A549 (cell line): ENCODE measurements around the gene ABCG5. TPM values are rescaled to one million over a fixed set of nuclear protein-coding genes. Genes with fewer than 3 reads are reported as not detected.

ENCODE experiments used
- ATAC-seq, 2 experiments: fragments of 200-7000 bp in 1 of 2; fragments of >200 bp in 1 of 2; cut with Nextera tagmentation in 1 of 2; cut with Tn5 transposase in 1 of 2; 3 replicates each; pipeline versions ENCODE4 v1.8.0 to v1.9.1; 2018 to 2020; ENCODE audit warnings: mild to moderate bottlenecking in 1 of 2, moderate library complexity in 1 of 2
- CTCF ChIA-PET: fragments of 300-600 bp; sonication (Branson Sonifier 250); formaldehyde crosslinking; extraction: SDS; loops from one replicate; lab custom pipeline; 2021; ENCODE audit warnings: antibody characterized with exemption, inconsistent platforms; lab: Yijun Ruan, JAX
- POLR2A ChIA-PET: fragments of 350-600 bp; formaldehyde crosslinking; extraction: SDS; loops from one replicate; lab custom pipeline; 2021; ENCODE audit warnings: antibody characterized with exemption, inconsistent platforms; lab: Yijun Ruan, JAX
- DNase-seq, 2 experiments: peaks; one replicate each; pipeline versions ENCODE4 v3.0.0 to v3.0.0-alpha.2; 2011 to 2016; ENCODE audit warnings: low read depth in 1 of 2, low spot score in 1 of 2
- FAIRE-seq: peaks from 2 replicates; lab custom pipeline; 2011; peaks lifted over from hg19 to GRCh38; lab: Jason Lieb, UNC
- H3K27ac ChIP-seq, 2 experiments: fragments of >200 bp; sonication (Bioruptor Twin); formaldehyde crosslinking; 3 replicates each; pipeline ENCODE4 v1.5.1; 2016 to 2017
- H3K4me1 ChIP-seq: fragments of >200 bp; sonication (Bioruptor Twin); formaldehyde crosslinking; 3 replicates; pipeline ENCODE4 v1.6.1; 2016
- H3K4me2 ChIP-seq: fragments of >200 bp; sonication (Bioruptor Twin); formaldehyde crosslinking; 3 replicates; pipeline ENCODE4 v1.6.1; 2016
- H3K4me3 ChIP-seq: fragments of >200 bp; sonication (Bioruptor Twin); formaldehyde crosslinking; 3 replicates; pipeline ENCODE4 v1.5.1; 2016
- H3K9me3 ChIP-seq: fragments of >200 bp; sonication (Bioruptor Twin); formaldehyde crosslinking; 3 replicates; pipeline ENCODE4 v1.6.1; 2016
- BHLHE40 ChIP-seq: IDR thresholded peaks from 2 replicates; pipeline ENCODE4 v1.6.1; 2012; ENCODE audit warnings: low read depth, low read length, inconsistent platforms
- CEBPB ChIP-seq, 2 experiments: fragments of >200 bp in 1 of 2; sonication (Bioruptor Twin) in 1 of 2; formaldehyde crosslinking in 1 of 2; IDR thresholded peaks; 2 replicates each; pipeline ENCODE4 v1.6.1; 2012 to 2016
- CHD4 ChIP-seq: fragments of 200-600 bp; sonication (generic); IDR thresholded peaks from 2 replicates; pipeline ENCODE4 v1.6.1; 2016; ENCODE audit warnings: antibody characterized with exemption, mild to moderate bottlenecking, borderline replicate concordance
- EHF ChIP-seq: fragments of 250-450 bp; sonication (Bioruptor Pico); IDR thresholded peaks from 2 replicates; pipeline ENCODE4 v1.5.0; 2020; ENCODE audit warnings: mild to moderate bottlenecking
- EHMT2 ChIP-seq: fragments of 200-600 bp; sonication (generic); IDR thresholded peaks from 2 replicates; pipeline ENCODE4 v1.6.1; 2016; ENCODE audit warnings: antibody characterized with exemption, low read depth, mild to moderate bottlenecking, moderate library complexity
- FOSB ChIP-seq: fragments of 250-450 bp; sonication (Bioruptor Pico); IDR thresholded peaks from 2 replicates; pipeline ENCODE4 v1.5.0; 2020; ENCODE audit warnings: mild to moderate bottlenecking, moderate library complexity
- HEYL ChIP-seq: fragments of 250-450 bp; sonication (Bioruptor Pico); IDR thresholded peaks from 2 replicates; pipeline ENCODE4 v1.8.0; 2021; ENCODE audit warnings: mild to moderate bottlenecking, moderate library complexity
- HOXA7 ChIP-seq: fragments of 250-450 bp; sonication (Bioruptor Pico); IDR thresholded peaks from 2 replicates; pipeline ENCODE4 v1.5.0; 2020; ENCODE audit warnings: mild to moderate bottlenecking, moderate library complexity
- HOXB13 ChIP-seq: fragments of 250-450 bp; sonication (Bioruptor Pico); IDR thresholded peaks from 2 replicates; pipeline ENCODE4 v1.5.0; 2020; ENCODE audit warnings: low read depth, mild to moderate bottlenecking, moderate library complexity
- MAFK ChIP-seq: fragments of 450-650 bp; IDR thresholded peaks from 2 replicates; pipeline ENCODE4 v1.6.1; 2014; ENCODE audit not compliant: partially characterized antibody
- MYC ChIP-seq: IDR thresholded peaks from 2 replicates; pipeline ENCODE4 v1.6.1; 2012; ENCODE audit warnings: mild to moderate bottlenecking, inconsistent platforms, low read length, improper control_type of control experiment, borderline replicate concordance
- NR3C1 ChIP-seq: fragments of >200 bp; sonication (Bioruptor Twin); formaldehyde crosslinking; IDR thresholded peaks from 3 replicates; pipeline ENCODE4 v1.6.1; 2017
- PHF8 ChIP-seq: fragments of 200-600 bp; sonication (generic); IDR thresholded peaks from 2 replicates; pipeline ENCODE4 v1.6.1; 2016; ENCODE audit warnings: low read depth, mild to moderate bottlenecking, antibody characterized with exemption, moderate library complexity, borderline replicate concordance
- RCOR1 ChIP-seq: fragments of 150-350 bp; IDR thresholded peaks from 2 replicates; pipeline ENCODE4 v1.6.1; 2014; ENCODE audit warnings: antibody characterized with exemption, low read length, low read depth
- REST ChIP-seq: fragments of 200-600 bp; sonication (generic); IDR thresholded peaks from 2 replicates; pipeline ENCODE4 v1.6.1; 2016; ENCODE audit warnings: antibody characterized with exemption, mild to moderate bottlenecking, moderate library complexity
- RFX5 ChIP-seq: fragments of 450-650 bp; IDR thresholded peaks from 2 replicates; pipeline ENCODE4 v1.7.1; 2014; ENCODE audit warnings: antibody characterized with exemption, mild to moderate bottlenecking, moderate library complexity
- TP53 ChIP-seq: fragments of 250-450 bp; sonication (Bioruptor Pico); IDR thresholded peaks from 2 replicates; pipeline ENCODE4 v1.5.0; 2021; ENCODE audit warnings: mild to moderate bottlenecking, moderate library complexity
- ZNF302 ChIP-seq: fragments of 250-450 bp; sonication (Bioruptor Pico); IDR thresholded peaks from 2 replicates; pipeline ENCODE4 v1.9.0; 2021; ENCODE audit warnings: inconsistent platforms, mild to moderate bottlenecking, moderate library complexity
- WGBS: methylation state at CpG from one replicate; pipeline ENCODE4 v1.1.6; 2017; ENCODE audit errors: missing lambda C conversion rate; 5-methylcytosine and 5-hydroxymethylcytosine counted together
- polyA plus RNA-seq, 4 experiments: library from polyadenylated mRNA; depleted of rRNA in 3 of 4; stranded (reverse); fragments of >200 nt; fragmentation: RNase III in 1 of 4; extraction: RNeasy Plus Mini Kit Qiagen cat#74134 plus additional on column Dnase treatment in 1 of 4; gene quantifications; 2 replicates in 3 of 4; 3 replicates in 1 of 4; pipeline ENCODE4 v1.2.3, GENCODE V29; 2011 to 2017

The ABCG5 gene
- polyA plus RNA-seq, 2 of the 4 experiments (the other 2 are of a cell fraction), result not detected

DNA sequence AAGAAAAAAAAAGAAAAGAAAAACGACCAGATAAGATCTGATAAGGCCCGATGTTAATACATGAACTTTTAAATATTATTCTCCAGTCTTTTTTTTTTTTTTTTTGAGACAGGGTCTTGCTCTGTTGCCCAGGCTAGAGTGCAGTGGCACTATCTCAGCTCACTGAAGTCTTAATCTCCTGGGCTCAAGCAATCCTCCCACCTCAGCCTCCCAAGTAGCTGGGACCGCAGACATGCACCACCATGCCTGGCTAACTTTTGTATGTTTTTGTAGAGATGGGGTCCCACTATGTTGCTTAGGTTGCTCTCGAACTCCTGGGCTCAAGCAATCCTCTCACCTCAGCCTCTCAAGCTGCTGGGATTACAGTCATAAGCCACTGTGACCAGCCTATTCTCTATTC, 1.6 kb downstream of the ABCG5 start:
- Histone ChIP-seq H3K27ac (no peak overlapping the region), H3K9me3 (no peaks in the 10 kb centered on the region), H3K4me2 (no peak overlapping the region), H3K4me3 (no peak overlapping the region), H3K4me1 (no peaks in the 10 kb centered on the region)
- 60% methylated on average over 4 of the region's 4 CpGs for WGBS
- ChIA-PET POLR2A (no interaction called here), CTCF (interaction anchor here (0.6 to 1.3 kb wide), 3 partner anchors 9 to 901 kb away, joined by 3 read pairs; no protein-coding TSS in a partner anchor)
- DNase-seq, result no peak
- FAIRE-seq, result no peak
- ATAC-seq, result no peak
- TF ChIP-seq TP53 (CRISPR knock-in tag), result no peak

DNA sequence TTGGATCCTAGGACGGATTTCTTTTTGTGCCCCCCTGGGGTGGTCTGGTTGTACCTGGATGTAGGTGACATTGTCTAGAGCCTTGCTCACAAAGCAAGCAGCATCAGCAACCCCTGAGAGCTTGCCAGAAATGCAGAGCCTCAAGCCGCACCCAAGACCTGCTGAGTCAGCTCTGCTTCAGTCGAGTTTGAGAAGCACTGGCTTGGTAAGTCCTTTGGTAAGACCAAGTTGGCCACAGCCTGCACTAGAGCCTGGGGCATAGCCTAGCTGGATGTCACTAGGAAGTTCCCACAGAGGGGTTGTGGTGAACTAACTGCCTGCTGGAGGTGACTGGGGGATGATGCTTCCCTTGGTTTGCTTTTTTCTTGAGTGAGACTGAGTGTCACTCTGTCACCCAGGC, 6.2 kb downstream of the ABCG5 start:
- FAIRE-seq, result no peak
- Histone ChIP-seq H3K4me1 (no peaks in the 10 kb centered on the region), H3K4me3 (no peak overlapping the region), H3K27ac (no peak overlapping the region), H3K9me3 (no peaks in the 10 kb centered on the region), H3K4me2 (no peak overlapping the region)
- peak; percentile 90 for TF ChIP-seq MAFK
- TF ChIP-seq HEYL, result no peak
- TF ChIP-seq EHF (CRISPR knock-in tag), result no peak
- DNase-seq, result no peak
- CTCF ChIA-PET, result no interaction called here
- 76% methylated on average over 3 of the region's 3 CpGs for WGBS
- POLR2A ChIA-PET, result no interaction called here
- no peak for ATAC-seq

DNA sequence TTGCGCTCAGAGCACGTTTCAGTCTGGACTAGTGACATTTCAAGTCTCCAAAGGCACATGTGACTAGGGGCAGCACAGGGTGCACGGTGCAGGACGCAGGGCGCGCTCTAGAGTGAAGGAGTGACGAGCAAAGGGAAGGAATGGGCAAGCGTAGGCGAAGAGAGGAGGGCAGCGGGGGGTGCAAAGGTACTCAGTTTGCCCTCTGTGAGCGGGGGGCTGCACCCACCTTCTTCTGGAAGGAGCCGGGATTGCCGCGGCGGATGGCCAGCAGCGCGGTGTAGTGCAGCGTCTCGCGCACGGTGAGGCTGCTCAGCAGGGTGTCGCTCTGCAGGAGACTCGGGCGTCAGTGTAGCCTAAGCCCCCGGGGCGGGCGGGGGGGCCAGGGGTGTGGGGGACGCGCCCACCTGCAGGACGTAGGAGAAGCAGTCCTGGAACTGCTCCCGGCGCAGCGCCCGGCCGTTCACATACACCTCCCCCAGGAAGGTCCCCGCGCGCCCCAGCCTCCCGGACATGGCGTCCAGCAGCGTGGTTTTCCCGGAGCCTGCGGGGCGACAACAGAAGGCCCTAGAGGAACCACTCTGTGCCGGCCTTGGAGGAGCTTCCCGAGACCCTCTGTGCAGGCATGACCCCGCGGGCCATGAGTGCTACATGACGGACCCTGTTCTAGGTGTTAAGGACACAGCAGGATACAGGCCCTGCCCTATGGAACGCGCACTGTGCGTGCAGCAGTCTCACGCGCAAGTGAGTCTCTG, 6.9 kb downstream of the ABCG5 start:
- Histone ChIP-seq H3K27ac (peak overlapping the region in 1 of 2 experiments; percentile 44; a peak in 2 of 6 replicates), H3K4me1 (no peaks in the 10 kb centered on the region), H3K9me3 (no peaks in the 10 kb centered on the region), H3K4me3 (peak overlapping the region; percentile 37), H3K4me2 (peak overlapping the region; percentile 75)
- FAIRE-seq, result no peak
- TF ChIP-seq ZNF302, result no peak
- TF ChIP-seq REST, result no peak
- TF ChIP-seq MYC, result no peak
- no peak for TF ChIP-seq RCOR1
- no peak for TF ChIP-seq HOXB13 (CRISPR knock-in tag)
- TF ChIP-seq CEBPB (IDR thresholded peaks at IDR 0.05), result no peak
- no peak for TF ChIP-seq FOSB (CRISPR knock-in tag)
- ATAC-seq, result peak; percentile 52 to 74
- ChIA-PET CTCF (no interaction called here), POLR2A (no interaction called here)
- 46% methylated on average over 34 of the region's 54 CpGs for WGBS
- no peak for DNase-seq

- POLR2A ChIA-PET, result no interaction called here
- DNase-seq (no peak), ATAC-seq (no peak), FAIRE-seq (no peak)
- Histone ChIP-seq H3K9me3 (no peaks in the 10 kb centered on the region), H3K4me1 (no peaks in the 10 kb centered on the region), H3K4me2 (no peak overlapping the region), H3K27ac (no peak overlapping the region), H3K4me3 (no peak overlapping the region)
- TF ChIP-seq BHLHE40 (no peak), HEYL (no peak), RCOR1 (no peak), RFX5 (no peak), EHMT2 (no peak), EHF (CRISPR knock-in tag) (no peak), CHD4 (no peak), PHF8 (no peak), REST (no peak), HOXA7 (CRISPR knock-in tag) (no peak), NR3C1 (no peak)
- CTCF ChIA-PET, result interaction anchor here (1.1 to 2.0 kb wide), 2 partner anchors 14 to 51 kb away, joined by 3 to 5 read pairs; no protein-coding TSS in a partner anchor
- WGBS, result 83% methylated on average over 17 of the region's 17 CpGs
These were observed 12.1 kb downstream of the ABCG5 start for GRCh38 chr2:43826305-43827250.
